Prostate gland (tissue), 2 donors: ENCODE results near the gene TBC1D14.
A peak's percentile ranks its signal among the peaks of the same experiment; 100 is the strongest.

Experiments used
- CTCF ChIP-seq, 4 experiments: fragments of 200-600 bp in 2 of 4; fragments of 450-650 bp in 2 of 4; sonication (generic) in 2 of 4; IDR thresholded peaks; 1 replicate in 3 of 4; 2 replicates in 1 of 4; pipeline ENCODE4 v1.5.1; 2016 to 2019; ENCODE audit warnings: antibody characterized with exemption in 4 of 4, mild to moderate bottlenecking in 2 of 4, moderate library complexity in 2 of 4
- POLR2A ChIP-seq: fragments of 450-650 bp; IDR thresholded peaks from one replicate; pipeline ENCODE4 v1.6.1; 2016; ENCODE audit warnings: antibody characterized with exemption, mild to moderate bottlenecking

GRCh38 chr4:7034262-7035081 lies 124.8 kb downstream of the TBC1D14 start:
- TF ChIP-seq CTCF (IDR thresholded peaks at IDR 0.05): peak in 1 of 4 experiments; percentile 7
- TF ChIP-seq POLR2A: no peak
